ENCODE measurements around the gene RIN3.

- TF ChIP-seq CTCF (IDR thresholded peaks at IDR 0.05) (no peak), POLR2A (IDR thresholded peaks at IDR 0.05) (no peak)
Measured at GRCh38 chr14:92737619-92738188, 224.1 kb downstream of the RIN3 start.
